B cell (primary cell): ENCODE measurements around the gene MACROH2A1. TPM values are rescaled to one million over a fixed set of nuclear protein-coding genes. Genes with fewer than 3 reads are reported as not detected.

ENCODE experiments used
- ATAC-seq: fragments of 200-7000 bp; cut with Tn5 transposase; one replicate; pipeline ENCODE4 v1.10.0; 2021; ENCODE audit warnings: low read depth, mild to moderate bottlenecking, moderate number of reproducible peaks, moderate library complexity
- CTCF ChIA-PET: fragments of 350-600 bp; sonication (Branson Sonifier 250); formaldehyde crosslinking; loops from one replicate; lab custom pipeline; 2021; ENCODE audit warnings: antibody characterized with exemption, inconsistent platforms; lab: Charles Lee
- POLR2A ChIA-PET: fragments of 350-600 bp; sonication (Branson Sonifier 250); formaldehyde crosslinking; loops from one replicate; lab custom pipeline; 2021; ENCODE audit warnings: antibody characterized with exemption; lab: Charles Lee
- DNase-seq: peaks from one replicate; pipeline ENCODE4 v3.0.0; 2013
- H2AFZ ChIP-seq: 2 replicates; pipeline ENCODE4 v1.6.1; 2012; ENCODE audit warnings: mild to moderate bottlenecking, low read depth, low read length; ENCODE audit not compliant: insufficient read depth, poor library complexity, severe bottlenecking
- H3K27ac ChIP-seq, 2 donors: 1 replicate in 1 of 2; 2 replicates in 1 of 2; pipeline ENCODE4 v1.5.1; 2012 to 2013; ENCODE audit warnings: low read length in 2 of 2, mild to moderate bottlenecking in 2 of 2, moderate library complexity in 1 of 2
- H3K27me3 ChIP-seq, 4 experiments: fragments of 200-600 bp in 1 of 4; sonication (generic) in 1 of 4; replicated peaks in 1 of 4; 1 replicate in 2 of 4; 2 replicates in 2 of 4; pipeline versions ENCODE4 v1.6.1 to v1.7.0; 2013 to 2016; ENCODE audit warnings: low read length in 3 of 4, mild to moderate bottlenecking in 2 of 4, mixed read lengths in 1 of 4, moderate library complexity in 1 of 4; ENCODE audit not compliant: insufficient read depth in 4 of 4, control insufficient read depth in 3 of 4; ENCODE audit errors: control extremely low read depth in 1 of 4
- H3K36me3 ChIP-seq, 2 experiments: replicated peaks in 1 of 2; 1 replicate in 1 of 2; 2 replicates in 1 of 2; pipeline versions ENCODE4 v1.6.1 to v1.7.1; 2013; ENCODE audit warnings: low read length in 1 of 2; ENCODE audit not compliant: insufficient read depth in 2 of 2, control insufficient read depth in 1 of 2; ENCODE audit errors: control extremely low read depth in 1 of 2, extremely low read depth in 1 of 2
- H3K4me1 ChIP-seq, 2 donors: fragments of 200-600 bp in 1 of 2; sonication (generic) in 1 of 2; 1 replicate in 1 of 2; 2 replicates in 1 of 2; pipeline versions ENCODE4 v1.5.1 to v1.6.1; 2013 to 2017; ENCODE audit warnings: low read length in 2 of 2; ENCODE audit not compliant: control insufficient read depth in 2 of 2, insufficient read depth in 2 of 2
- H3K4me2 ChIP-seq: replicated peaks from 2 replicates; pipeline ENCODE3; 2012; ENCODE audit warnings: mild to moderate bottlenecking, low read depth, low read length; ENCODE audit not compliant: poor library complexity, severe bottlenecking
- H3K4me3 ChIP-seq, 5 experiments: fragments of 200-600 bp in 1 of 5; sonication (generic) in 1 of 5; 1 replicate in 3 of 5; 2 replicates in 2 of 5; pipeline versions ENCODE4 v1.5.1 to v1.7.0; 2011 to 2016; ENCODE audit warnings: low read length in 4 of 5, mild to moderate bottlenecking in 4 of 5, low read depth in 2 of 5, control low read depth in 1 of 5, moderate library complexity in 1 of 5; ENCODE audit not compliant: insufficient read depth in 1 of 5; ENCODE audit errors: control extremely low read depth in 1 of 5, extremely low read depth in 1 of 5
- H3K79me2 ChIP-seq: fragments of 200-600 bp; sonication (generic); one replicate; pipeline ENCODE4 v1.6.0; 2016; ENCODE audit warnings: low read length; ENCODE audit not compliant: control insufficient read depth, insufficient read depth
- H3K9ac ChIP-seq: fragments of 200-600 bp; sonication (generic); 2 replicates; pipeline ENCODE4 v1.6.1; 2017; ENCODE audit warnings: mild to moderate bottlenecking, low read length, moderate library complexity
- H3K9me3 ChIP-seq, 3 donors: one replicate each; pipeline versions ENCODE4 v1.6.1 to v1.7.1; 2013; ENCODE audit warnings: low read length in 2 of 3; ENCODE audit not compliant: control insufficient read depth in 2 of 3, insufficient read depth in 1 of 3; ENCODE audit errors: control extremely low read depth in 1 of 3
- H4K20me1 ChIP-seq: 2 replicates; pipeline ENCODE4 v1.6.0; 2012; ENCODE audit warnings: mild to moderate bottlenecking, low read length; ENCODE audit not compliant: insufficient read depth, control insufficient read depth, poor library complexity, severe bottlenecking
- H3K27ac Mint-ChIP-seq: one replicate; pipeline ENCODE4 v1.8.0; 2021; ENCODE audit warnings: mixed read lengths
- H3K27me3 Mint-ChIP-seq: one replicate; pipeline ENCODE4 v1.8.0; 2021; ENCODE audit warnings: mixed read lengths
- H3K4me1 Mint-ChIP-seq: one replicate; pipeline ENCODE4 v1.8.0; 2021; ENCODE audit warnings: mixed read lengths
- H3K4me3 Mint-ChIP-seq: one replicate; pipeline ENCODE4 v1.8.0; 2021; ENCODE audit warnings: mixed read lengths
- H3K9me3 Mint-ChIP-seq: one replicate; pipeline ENCODE4 v1.8.0; 2022; ENCODE audit warnings: mixed read lengths; ENCODE audit not compliant: insufficient read depth
- CTCF ChIP-seq: fragments of 200-600 bp; IDR thresholded peaks from one replicate; pipeline ENCODE4 v1.8.0; 2022; ENCODE audit warnings: antibody characterized with exemption, mild to moderate bottlenecking
- EZH2 ChIP-seq: IDR thresholded peaks from 2 replicates; pipeline ENCODE4 v1.6.1; 2012; ENCODE audit warnings: borderline replicate concordance, low read depth, mild to moderate bottlenecking, moderate library complexity, low read length; ENCODE audit not compliant: insufficient read depth, poor library complexity, severe bottlenecking
- WGBS: methylation state at CpG from one replicate; pipeline ENCODE4 v1.1.5; 2013; ENCODE audit warnings: missing lambda C conversion rate; ENCODE audit not compliant: insufficient coverage; 5-methylcytosine and 5-hydroxymethylcytosine counted together
- intact Hi-C: fragments of 100-400 bp; cut with micrococcal nuclease; formaldehyde crosslinking; loops from one replicate; pipeline ENCODE4 v1.10.0; 2022
- polyA plus RNA-seq: library from polyadenylated mRNA; depleted of rRNA; stranded (reverse); fragments of >200 nt; gene quantifications from 2 replicates; pipeline ENCODE4 v1.2.3, GENCODE V29; 2012
- total RNA-seq, 2 donors: library from RNA; stranded (reverse); fragments of 120-200 nt in 1 of 2; gene quantifications; 1 replicate in 1 of 2; 2 replicates in 1 of 2; pipeline versions ENCODE4 v1.2.3 to v1.2.4, GENCODE V29; 2013 to 2022

Gene MACROH2A1
- total and polyA plus RNA-seq, 2 donors (not counting 1 experiment from before 2014, with no cell fraction given): 80.1 to 99.7 TPM

- no peaks in the 10 kb centered on the region for H3K9me3 ChIP-seq
- peaks cover 24% of the 10 kb centered on the region for H3K79me2 ChIP-seq
- no peaks in the 10 kb centered on the region for H3K27me3 Mint-ChIP-seq
- no peak for DNase-seq
- no peak overlapping the region for H3K4me2 ChIP-seq
- no peak overlapping the region for H3K4me3 Mint-ChIP-seq
- peaks cover 8% of the 10 kb centered on the region for H4K20me1 ChIP-seq
- peaks cover 11 to 54% of the 10 kb centered on the region in 2 experiments for H3K36me3 ChIP-seq
- H3K27me3 ChIP-seq: no peaks in the 10 kb centered on the region
- TF ChIP-seq EZH2 (no peak), CTCF (no peak)
- peaks cover 4 to 12% of the 10 kb centered on the region in 2 donors for H3K4me1 ChIP-seq
- POLR2A ChIA-PET: no interaction called here
- no peak overlapping the region for H3K4me3 ChIP-seq
- peaks cover 23% of the 10 kb centered on the region for H3K4me1 Mint-ChIP-seq
- intact Hi-C loops: no loop called here
- WGBS: 98% methylated on average over 6 of the region's 7 CpGs
- no peak for ATAC-seq
- H3K9ac ChIP-seq: no peak overlapping the region
- no peaks in the 10 kb centered on the region for H3K9me3 Mint-ChIP-seq
- no peak overlapping the region for H2AFZ ChIP-seq
- H3K27ac Mint-ChIP-seq: no peak overlapping the region
- H3K27ac ChIP-seq: no peak overlapping the region
- CTCF ChIA-PET: no interaction called here
Measured at GRCh38 chr5:135373736-135374515, 25.1 kb downstream of the MACROH2A1 start.

GRCh38 chr5:135372654-135373381 is 26.2 kb downstream of the MACROH2A1 start:
- intact Hi-C loops: no loop called here
- no peak overlapping the region for H3K9ac ChIP-seq
- H3K36me3 ChIP-seq: peaks cover 8 to 56% of the 10 kb centered on the region in 2 experiments
- H4K20me1 ChIP-seq: peaks cover 8% of the 10 kb centered on the region
- no peak overlapping the region for H3K4me3 Mint-ChIP-seq
- ATAC-seq (no peak), DNase-seq (no peak)
- no peak overlapping the region for H3K27ac ChIP-seq
- peaks cover 23% of the 10 kb centered on the region for H3K4me1 Mint-ChIP-seq
- no peak overlapping the region for H3K27ac Mint-ChIP-seq
- H3K4me3 ChIP-seq: no peak overlapping the region
- ChIA-PET CTCF (no interaction called here), POLR2A (no interaction called here)
- peaks cover 4 to 12% of the 10 kb centered on the region in 2 donors for H3K4me1 ChIP-seq
- H3K9me3 Mint-ChIP-seq: no peaks in the 10 kb centered on the region
- H3K9me3 ChIP-seq: no peaks in the 10 kb centered on the region
- no peak overlapping the region for H2AFZ ChIP-seq
- peaks cover 20% of the 10 kb centered on the region for H3K79me2 ChIP-seq
- H3K27me3 Mint-ChIP-seq: no peaks in the 10 kb centered on the region
- WGBS: 21% methylated on average over 6 of the region's 10 CpGs
- H3K27me3 ChIP-seq: no peaks in the 10 kb centered on the region
- TF ChIP-seq EZH2 (no peak), CTCF (no peak)
- no peak overlapping the region for H3K4me2 ChIP-seq
